ENCODE measurements around the gene RRM2. TPM values are rescaled to one million over a fixed set of nuclear protein-coding genes. Genes with fewer than 3 reads are reported as not detected.

Gene RRM2
- total and polyA plus RNA-seq, 5 donors from 2014 or later: 7.9 to 25.8 (median 9.3) TPM

DNA sequence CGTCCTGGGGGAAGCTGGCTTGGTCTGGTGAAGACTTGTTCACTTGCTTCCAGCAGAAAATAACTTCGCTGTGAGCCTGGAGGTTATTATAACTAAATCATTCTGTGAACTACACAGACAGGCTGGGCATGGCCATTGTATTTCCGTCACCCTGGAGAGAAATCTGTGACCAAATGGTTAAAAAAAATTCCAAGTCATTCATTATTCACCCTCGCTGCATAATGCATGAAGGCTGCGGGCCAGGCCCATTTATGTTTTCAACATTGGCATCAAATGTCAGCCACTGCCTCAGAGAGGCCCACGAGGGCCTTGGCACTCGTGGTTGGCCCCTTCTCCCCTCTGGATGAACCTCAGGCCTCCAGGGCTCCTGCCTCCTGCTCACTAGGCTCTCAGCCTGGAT lies 57.7 kb downstream of the RRM2 start:
- peaks cover 4% of the 10 kb centered on the region for H3K36me3 Mint-ChIP-seq
- Histone ChIP-seq H3K9me3 (ENCODE audit: control insufficient read depth in 2 of 2, low read length in 2 of 2) (no peaks in the 10 kb centered on the region), H3K27me3 (ENCODE audit: control insufficient read depth, insufficient read depth, low read length) (no peaks in the 10 kb centered on the region), H3K27ac (ENCODE audit: insufficient read depth, low read length, poor library complexity, severe bottlenecking) (no peak overlapping the region), H3K4me3 (ENCODE audit: low read depth, low read length) (no peak overlapping the region), H3K4me1 (ENCODE audit: control insufficient read depth, insufficient read depth, low read length, poor library complexity, severe bottlenecking) (no peaks in the 10 kb centered on the region), H3K36me3 (ENCODE audit: control insufficient read depth, insufficient read depth, low read length) (no peaks in the 10 kb centered on the region)
- no peaks in the 10 kb centered on the region for H3K4me1 Mint-ChIP-seq
- DNase-seq (no peak), ATAC-seq (ENCODE audit: low read depth in 2 of 2) (no peak)
- no peaks in the 10 kb centered on the region for H3K27me3 Mint-ChIP-seq
- H3K9me3 Mint-ChIP-seq: peaks cover 0 to 6% (median 0%) of the 10 kb centered on the region in 7 donors
- no peak overlapping the region for H3K27ac Mint-ChIP-seq
- H3K4me3 Mint-ChIP-seq: no peak overlapping the region

Other genes starting within 250 kb of the RRM2 start
- gene GRHL1, start 171.0 kb upstream of the RRM2 start, total RNA-seq: 1.8 TPM
- under 1 TPM in 3 of 4 donors, not detected in 1; 0.06 to 0.37 (median 0.11) TPM for gene GRHL1, start 171.0 kb upstream of the RRM2 start, polyA plus RNA-seq
- gene KLF11, start 79.2 kb upstream of the RRM2 start, total RNA-seq: 38.9 TPM
- 10 to 100 TPM in 2 of 4 donors, 1 to 10 TPM in 2; 5.9 to 22.3 (median 8.9) TPM for gene KLF11, start 79.2 kb upstream of the RRM2 start, polyA plus RNA-seq
- not detected for gene CYS1, start 42.3 kb upstream of the RRM2 start, total RNA-seq
- gene CYS1, start 42.3 kb upstream of the RRM2 start, polyA plus RNA-seq: not detected
- 33.8 TPM for gene HPCAL1, start 180.2 kb downstream of the RRM2 start, total RNA-seq
- 10 to 100 TPM; 80.6 to 95.6 (median 87.7) TPM for gene HPCAL1, start 180.2 kb downstream of the RRM2 start, polyA plus RNA-seq

All from CD4-positive, CD25-positive, alpha-beta regulatory T cell (primary cell).